HG03060 (cell line): ENCODE results near the gene CCND1.
"Not testable (repeated sequence)": the region's sequence is repeated elsewhere in the genome, so short reads cannot be mapped to it uniquely, and the experiment has no call there.

Experiments used
- ATAC-seq: cut with Tn5 transposase; IDR thresholded peaks from one replicate; pipeline ENCODE4 v1.9.1; 2021; ENCODE audit warnings: low read depth, moderate number of reproducible peaks; ENCODE audit not compliant: unreplicated experiment

Gene CCND1

GRCh38 chr11:69617220-69617619, 23.7 kb upstream of the CCND1 start:
- ATAC-seq = no peak

- no peak for ATAC-seq
Observed at GRCh38 chr11:69617682-69618081, 23.3 kb upstream of the CCND1 start.

- no peak for ATAC-seq
Observed at GRCh38 chr11:69618237-69618636, 22.7 kb upstream of the CCND1 start.

- no peak for ATAC-seq
Observed at GRCh38 chr11:69620683-69621290, 20.2 kb upstream of the CCND1 start.

GRCh38 chr11:69622097-69622681, 18.8 kb upstream of the CCND1 start:
- ATAC-seq = not testable (repeated sequence)

GRCh38 chr11:69624293-69624692, 16.7 kb upstream of the CCND1 start:
- ATAC-seq = no peak

GRCh38 chr11:69625476-69625875, 15.5 kb upstream of the CCND1 start:
- ATAC-seq = no peak

GRCh38 chr11:69627551-69627950, 13.4 kb upstream of the CCND1 start:
- ATAC-seq = no peak

- no peak for ATAC-seq
Observed at GRCh38 chr11:69630017-69630416, 10.9 kb upstream of the CCND1 start.

GRCh38 chr11:69630424-69630823, 10.5 kb upstream of the CCND1 start:
- ATAC-seq = no peak

GRCh38 chr11:69632900-69633299, 8.1 kb upstream of the CCND1 start:
- no peak for ATAC-seq

- ATAC-seq = no peak
Observed at GRCh38 chr11:69634069-69634468, 6.9 kb upstream of the CCND1 start.

- no peak for ATAC-seq
Observed at GRCh38 chr11:69634590-69634989, 6.4 kb upstream of the CCND1 start.

- no peak for ATAC-seq
Observed at GRCh38 chr11:69635195-69635594, 5.8 kb upstream of the CCND1 start.

- no peak for ATAC-seq
Observed at GRCh38 chr11:69635804-69636511, 5.0 kb upstream of the CCND1 start.

GRCh38 chr11:69636512-69637197, 4.3 kb upstream of the CCND1 start:
- no peak for ATAC-seq

GRCh38 chr11:69637198-69637940, 3.6 kb upstream of the CCND1 start:
- no peak for ATAC-seq

GRCh38 chr11:69637941-69638871, 2.8 kb upstream of the CCND1 start:
- no peak for ATAC-seq

GRCh38 chr11:69638941-69639681, 1.8 kb upstream of the CCND1 start:
- no peak for ATAC-seq
